ENCODE data around the gene EGFL6.
"Not testable (repeated sequence)": the region's sequence is repeated elsewhere in the genome, so short reads cannot be mapped to it uniquely, and the experiment has no call there.

The EGFL6 gene

GRCh38 chrX:13614154-13614553, 44.8 kb downstream of the EGFL6 start:
- H4K5ac ChIP-seq (ENCODE audit: low read length), result no peak overlapping the region
- no peaks in the 10 kb centered on the region for H3K4me1 ChIP-seq (ENCODE audit: control insufficient read depth, low read depth, low read length)
- H3K79me2 ChIP-seq (ENCODE audit: control insufficient read depth, insufficient read depth, low read length), result no peaks in the 10 kb centered on the region
- no peak overlapping the region for H3K27ac ChIP-seq (ENCODE audit: low read depth, low read length)
- DNase-seq, result no peak
- no peak overlapping the region for H3K18ac ChIP-seq (ENCODE audit: low read length)
- H3K36me3 ChIP-seq (ENCODE audit: control insufficient read depth, insufficient read depth, low read length), result no peaks in the 10 kb centered on the region
- no peak overlapping the region for H3K4ac ChIP-seq (ENCODE audit: low read depth, low read length)
- H3K27me3 ChIP-seq (ENCODE audit: insufficient read depth, low read length, poor library complexity), result no peaks in the 10 kb centered on the region
- no peak overlapping the region for H3K23ac ChIP-seq (ENCODE audit: low read length)
- no peak overlapping the region for H3K56ac ChIP-seq (ENCODE audit: low read length)
- no peaks in the 10 kb centered on the region for H3K79me1 ChIP-seq (ENCODE audit: low read length)
- no peak overlapping the region for H4K8ac ChIP-seq (ENCODE audit: low read depth, low read length)
- H2BK120ac ChIP-seq (ENCODE audit: low read depth, low read length), result no peak overlapping the region
- no peak overlapping the region for H2BK5ac ChIP-seq (ENCODE audit: low read length)
- H2BK15ac ChIP-seq (replicated peaks; ENCODE audit: low read depth), result no peak overlapping the region
- no peak overlapping the region for H3K4me3 ChIP-seq (ENCODE audit: low read length)
- H3K9ac ChIP-seq (ENCODE audit: low read length), result no peak overlapping the region
- H2AK5ac ChIP-seq (ENCODE audit: low read length), result no peak overlapping the region
- H3K4me2 ChIP-seq (ENCODE audit: low read length), result no peak overlapping the region

GRCh38 chrX:13620207-13620606, 50.8 kb downstream of the EGFL6 start:
- Histone ChIP-seq H3K36me3 (ENCODE audit: control insufficient read depth, insufficient read depth, low read length) (no peaks in the 10 kb centered on the region), H3K18ac (ENCODE audit: low read length) (no peak overlapping the region), H4K5ac (ENCODE audit: low read length) (no peak overlapping the region), H2BK15ac (replicated peaks; ENCODE audit: low read depth) (no peak overlapping the region), H3K56ac (ENCODE audit: low read length) (no peak overlapping the region), H3K4me2 (ENCODE audit: low read length) (no peak overlapping the region), H3K4ac (ENCODE audit: low read depth, low read length) (no peak overlapping the region), H3K4me3 (ENCODE audit: low read length) (no peak overlapping the region), H3K27ac (ENCODE audit: low read depth, low read length) (no peak overlapping the region), H3K79me2 (ENCODE audit: control insufficient read depth, insufficient read depth, low read length) (no peaks in the 10 kb centered on the region), H3K4me1 (ENCODE audit: control insufficient read depth, low read depth, low read length) (no peaks in the 10 kb centered on the region), H3K79me1 (ENCODE audit: low read length) (no peaks in the 10 kb centered on the region), H2BK5ac (ENCODE audit: low read length) (no peak overlapping the region), H2AK5ac (ENCODE audit: low read length) (no peak overlapping the region), H3K9ac (ENCODE audit: low read length) (no peak overlapping the region), H2BK120ac (ENCODE audit: low read depth, low read length) (no peak overlapping the region), H3K27me3 (ENCODE audit: insufficient read depth, low read length, poor library complexity) (no peaks in the 10 kb centered on the region), H4K8ac (ENCODE audit: low read depth, low read length) (no peak overlapping the region), H3K23ac (ENCODE audit: low read length) (no peak overlapping the region)
- no peak for DNase-seq
- no CpG with 5 or more reads among the region's 1 CpG for WGBS (ENCODE audit: extremely low coverage, insufficient coverage, low lambda C conversion rate)

- no peak overlapping the region for H3K27ac ChIP-seq (ENCODE audit: low read depth, low read length)
- H2BK5ac ChIP-seq (ENCODE audit: low read length), result no peak overlapping the region
- no peak overlapping the region for H3K4ac ChIP-seq (ENCODE audit: low read depth, low read length)
- no peak overlapping the region for H3K23ac ChIP-seq (ENCODE audit: low read length)
- H3K56ac ChIP-seq (ENCODE audit: low read length), result no peak overlapping the region
- no peaks in the 10 kb centered on the region for H3K79me2 ChIP-seq (ENCODE audit: control insufficient read depth, insufficient read depth, low read length)
- no peaks in the 10 kb centered on the region for H3K79me1 ChIP-seq (ENCODE audit: low read length)
- H3K4me2 ChIP-seq (ENCODE audit: low read length), result no peak overlapping the region
- H3K4me1 ChIP-seq (ENCODE audit: control insufficient read depth, low read depth, low read length), result no peaks in the 10 kb centered on the region
- H3K27me3 ChIP-seq (ENCODE audit: insufficient read depth, low read length, poor library complexity), result no peaks in the 10 kb centered on the region
- no peak for DNase-seq
- no peak overlapping the region for H4K5ac ChIP-seq (ENCODE audit: low read length)
- H3K9ac ChIP-seq (ENCODE audit: low read length), result no peak overlapping the region
- H3K18ac ChIP-seq (ENCODE audit: low read length), result no peak overlapping the region
- no peak overlapping the region for H2AK5ac ChIP-seq (ENCODE audit: low read length)
- no CpG with 5 or more reads among the region's 3 CpGs for WGBS (ENCODE audit: extremely low coverage, insufficient coverage, low lambda C conversion rate)
- no peak overlapping the region for H2BK120ac ChIP-seq (ENCODE audit: low read depth, low read length)
- no peaks in the 10 kb centered on the region for H3K36me3 ChIP-seq (ENCODE audit: control insufficient read depth, insufficient read depth, low read length)
- H3K4me3 ChIP-seq (ENCODE audit: low read length), result no peak overlapping the region
- no peak overlapping the region for H2BK15ac ChIP-seq (replicated peaks; ENCODE audit: low read depth)
- H4K8ac ChIP-seq (ENCODE audit: low read depth, low read length), result no peak overlapping the region
Observed at GRCh38 chrX:13622401-13622964, 53.1 kb downstream of the EGFL6 start.

GRCh38 chrX:13627306-13627705, 57.9 kb downstream of the EGFL6 start:
- Histone ChIP-seq H4K8ac (ENCODE audit: low read depth, low read length) (no peak overlapping the region), H3K4me3 (ENCODE audit: low read length) (no peak overlapping the region), H3K23ac (ENCODE audit: low read length) (no peak overlapping the region), H4K5ac (ENCODE audit: low read length) (no peak overlapping the region), H3K36me3 (ENCODE audit: control insufficient read depth, insufficient read depth, low read length) (no peaks in the 10 kb centered on the region), H3K4me2 (ENCODE audit: low read length) (no peak overlapping the region), H2AK5ac (ENCODE audit: low read length) (no peak overlapping the region), H3K79me2 (ENCODE audit: control insufficient read depth, insufficient read depth, low read length) (no peaks in the 10 kb centered on the region), H3K18ac (ENCODE audit: low read length) (no peak overlapping the region), H3K79me1 (ENCODE audit: low read length) (no peaks in the 10 kb centered on the region), H3K4me1 (ENCODE audit: control insufficient read depth, low read depth, low read length) (no peaks in the 10 kb centered on the region), H2BK5ac (ENCODE audit: low read length) (no peak overlapping the region), H3K4ac (ENCODE audit: low read depth, low read length) (no peak overlapping the region), H2BK15ac (replicated peaks; ENCODE audit: low read depth) (no peak overlapping the region), H3K56ac (ENCODE audit: low read length) (no peak overlapping the region), H2BK120ac (ENCODE audit: low read depth, low read length) (no peak overlapping the region), H3K27me3 (ENCODE audit: insufficient read depth, low read length, poor library complexity) (no peaks in the 10 kb centered on the region), H3K27ac (ENCODE audit: low read depth, low read length) (no peak overlapping the region), H3K9ac (ENCODE audit: low read length) (no peak overlapping the region)
- no CpG with 5 or more reads among the region's 8 CpGs for WGBS (ENCODE audit: extremely low coverage, insufficient coverage, low lambda C conversion rate)
- no peak for DNase-seq

GRCh38 chrX:13637224-13637623, 67.8 kb downstream of the EGFL6 start:
- not testable (repeated sequence) for H3K4me2 ChIP-seq (ENCODE audit: low read length); H2BK120ac ChIP-seq (ENCODE audit: low read depth, low read length); H3K27ac ChIP-seq (ENCODE audit: low read depth, low read length); H3K79me2 ChIP-seq (ENCODE audit: control insufficient read depth, insufficient read depth, low read length); H3K4me3 ChIP-seq (ENCODE audit: low read length); H2AK5ac ChIP-seq (ENCODE audit: low read length); H3K56ac ChIP-seq (ENCODE audit: low read length); H4K5ac ChIP-seq (ENCODE audit: low read length); H3K36me3 ChIP-seq (ENCODE audit: control insufficient read depth, insufficient read depth, low read length); H3K27me3 ChIP-seq (ENCODE audit: insufficient read depth, low read length, poor library complexity); H3K4me1 ChIP-seq (ENCODE audit: control insufficient read depth, low read depth, low read length); H4K8ac ChIP-seq (ENCODE audit: low read depth, low read length); H3K18ac ChIP-seq (ENCODE audit: low read length); H3K4ac ChIP-seq (ENCODE audit: low read depth, low read length); H3K23ac ChIP-seq (ENCODE audit: low read length); DNase-seq; H2BK5ac ChIP-seq (ENCODE audit: low read length); H3K9ac ChIP-seq (ENCODE audit: low read length); H2BK15ac ChIP-seq (replicated peaks; ENCODE audit: low read depth); H3K79me1 ChIP-seq (ENCODE audit: low read length)
- WGBS (ENCODE audit: extremely low coverage, insufficient coverage, low lambda C conversion rate), result no CpG with 5 or more reads among the region's 9 CpGs

DNA sequence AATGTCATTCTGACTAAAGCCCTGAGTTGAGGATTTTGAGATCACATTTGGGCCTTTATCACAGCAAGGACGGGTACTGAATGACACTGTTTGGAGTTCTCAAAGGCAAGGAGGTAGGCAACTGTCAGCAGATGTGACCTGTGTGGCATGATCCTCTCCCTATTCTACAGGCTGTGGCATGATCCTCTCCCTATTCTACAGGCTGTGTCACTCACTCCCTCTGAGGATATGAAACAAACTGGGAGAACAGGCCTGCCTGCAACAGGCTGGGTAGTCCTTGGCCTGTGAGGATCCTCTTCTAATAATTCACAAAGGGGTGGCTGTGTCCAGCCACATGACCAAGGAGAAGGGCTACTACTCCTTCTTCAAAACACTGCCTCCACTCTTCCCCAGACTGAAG, 68.6 kb downstream of the EGFL6 start:
- Histone ChIP-seq H3K27me3 (ENCODE audit: insufficient read depth, low read length, poor library complexity) (no peaks in the 10 kb centered on the region), H3K36me3 (ENCODE audit: control insufficient read depth, insufficient read depth, low read length) (no peaks in the 10 kb centered on the region), H2BK5ac (ENCODE audit: low read length) (no peak overlapping the region), H3K4me1 (ENCODE audit: control insufficient read depth, low read depth, low read length) (no peaks in the 10 kb centered on the region), H3K18ac (ENCODE audit: low read length) (no peak overlapping the region), H3K4ac (ENCODE audit: low read depth, low read length) (no peak overlapping the region), H2BK15ac (replicated peaks; ENCODE audit: low read depth) (no peak overlapping the region), H3K79me2 (ENCODE audit: control insufficient read depth, insufficient read depth, low read length) (no peaks in the 10 kb centered on the region), H2AK5ac (ENCODE audit: low read length) (no peak overlapping the region), H3K79me1 (ENCODE audit: low read length) (no peaks in the 10 kb centered on the region), H4K8ac (ENCODE audit: low read depth, low read length) (no peak overlapping the region), H3K23ac (ENCODE audit: low read length) (no peak overlapping the region), H3K56ac (ENCODE audit: low read length) (no peak overlapping the region), H3K9ac (ENCODE audit: low read length) (no peak overlapping the region), H3K4me3 (ENCODE audit: low read length) (no peak overlapping the region), H2BK120ac (ENCODE audit: low read depth, low read length) (no peak overlapping the region), H3K27ac (ENCODE audit: low read depth, low read length) (no peak overlapping the region), H4K5ac (ENCODE audit: low read length) (no peak overlapping the region), H3K4me2 (ENCODE audit: low read length) (no peak overlapping the region)
- DNase-seq, result no peak
- no CpG with 5 or more reads among the region's 1 CpG for WGBS (ENCODE audit: extremely low coverage, insufficient coverage, low lambda C conversion rate)

All from mesendoderm (in vitro differentiated cells).